HFF-Myc (cell line): ENCODE data around the gene EMC8.

ENCODE experiments used
- DNase-seq: peaks from one replicate; pipeline ENCODE4 v3.0.0-alpha.2; 2011; ENCODE audit warnings: low read depth; ENCODE audit errors: extremely low read depth
- H3K4me3 ChIP-seq: replicated peaks from 2 replicates; pipeline ENCODE4 v1.5.1; 2011; ENCODE audit warnings: low read depth, mild to moderate bottlenecking, control low read depth, low read length
- CTCF ChIP-seq: IDR thresholded peaks from 2 replicates; pipeline ENCODE4 v1.5.1; 2012; ENCODE audit warnings: mild to moderate bottlenecking, low read depth, low read length, control low read depth; ENCODE audit errors: missing control alignments

The EMC8 gene

DNA sequence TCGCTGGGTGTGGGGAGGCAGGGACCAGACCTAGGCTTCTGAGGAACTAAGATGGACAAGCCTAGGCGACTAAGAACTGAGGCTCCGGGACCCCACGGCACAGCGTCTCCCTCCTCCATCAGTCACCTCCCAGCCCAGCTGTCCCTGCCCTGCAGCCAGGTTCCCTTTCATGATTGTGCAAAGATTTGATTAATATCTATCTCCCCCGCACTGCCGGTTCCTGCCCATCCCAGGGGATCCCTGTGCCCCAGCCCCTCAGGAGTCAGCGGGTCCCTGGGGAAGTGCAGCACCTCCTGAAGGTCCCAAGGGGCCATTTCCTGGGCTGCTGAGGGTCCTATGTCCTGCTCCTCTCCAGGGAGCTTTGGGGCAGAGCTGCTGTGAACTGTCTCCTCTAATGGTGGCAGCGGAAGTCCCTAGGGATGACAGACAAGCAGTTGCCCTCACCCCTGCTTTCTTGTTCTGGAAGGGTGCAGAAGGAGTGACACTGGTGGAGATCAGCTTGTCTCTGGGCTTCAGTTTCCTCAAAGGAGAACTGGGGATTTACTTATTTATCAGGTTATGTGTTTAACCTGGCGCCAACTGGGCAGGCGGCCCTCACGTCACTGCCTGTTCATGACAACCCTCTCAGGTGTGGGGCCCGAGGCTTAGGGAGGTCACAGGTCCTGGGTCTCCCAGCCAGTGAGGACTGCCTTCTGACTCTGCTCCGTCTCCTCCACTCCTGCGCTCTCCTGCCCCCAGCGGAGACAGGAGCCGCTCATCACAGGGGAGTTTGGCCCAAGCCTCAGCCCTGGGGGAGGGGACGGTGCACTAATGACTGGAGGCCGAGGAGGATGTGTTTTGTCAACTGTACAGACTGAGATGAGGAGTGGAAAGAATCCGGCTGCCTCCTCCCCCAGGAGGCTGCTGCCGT is 46.6 kb downstream of the EMC8 start:
- no peak overlapping the region for H3K4me3 ChIP-seq
- no peak for TF ChIP-seq CTCF
- DNase-seq, result no peak

DNA sequence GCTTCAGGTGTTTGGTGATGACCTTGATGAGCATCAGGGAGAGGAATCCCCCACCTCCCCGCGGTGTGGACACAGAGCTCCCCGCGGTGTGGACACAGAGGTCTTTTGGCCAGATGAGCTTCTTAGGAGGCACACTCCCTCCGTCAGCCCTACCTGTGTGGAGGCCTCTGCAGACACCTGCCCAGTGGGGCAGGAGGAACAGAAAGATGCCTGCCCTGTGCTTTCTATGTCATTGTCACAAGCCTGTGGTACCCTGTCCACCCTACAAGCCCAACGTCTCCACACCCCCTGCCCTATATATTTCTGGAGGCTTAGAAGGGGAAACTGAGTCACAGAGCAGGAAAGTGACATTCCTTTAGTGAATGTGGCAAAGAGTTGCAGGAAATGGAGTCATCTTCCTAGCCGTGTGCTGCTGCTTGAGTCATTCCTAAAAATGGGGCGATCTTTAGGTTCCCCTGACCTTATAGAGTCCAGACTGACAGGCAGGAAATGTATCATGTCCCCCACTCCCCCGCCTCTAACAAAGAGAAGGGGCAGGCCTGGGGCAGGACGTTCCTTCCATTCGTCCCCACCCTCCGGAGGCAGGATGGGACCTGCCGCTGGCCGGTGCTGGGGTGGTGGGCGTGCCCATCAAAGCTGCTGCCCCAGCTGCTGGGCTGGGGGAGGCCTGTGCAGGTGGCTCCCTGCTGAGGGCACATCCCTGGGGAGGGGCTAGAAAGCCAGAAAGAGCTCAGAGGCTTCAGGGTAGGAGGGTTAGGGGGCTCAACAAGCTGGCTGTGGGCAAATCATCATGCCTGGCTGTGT is 47.4 kb downstream of the EMC8 start:
- no peak for DNase-seq
- no peak for TF ChIP-seq CTCF
- peak overlapping the region; percentile 28; the same call in 1 of the 2 replicates for H3K4me3 ChIP-seq

DNA sequence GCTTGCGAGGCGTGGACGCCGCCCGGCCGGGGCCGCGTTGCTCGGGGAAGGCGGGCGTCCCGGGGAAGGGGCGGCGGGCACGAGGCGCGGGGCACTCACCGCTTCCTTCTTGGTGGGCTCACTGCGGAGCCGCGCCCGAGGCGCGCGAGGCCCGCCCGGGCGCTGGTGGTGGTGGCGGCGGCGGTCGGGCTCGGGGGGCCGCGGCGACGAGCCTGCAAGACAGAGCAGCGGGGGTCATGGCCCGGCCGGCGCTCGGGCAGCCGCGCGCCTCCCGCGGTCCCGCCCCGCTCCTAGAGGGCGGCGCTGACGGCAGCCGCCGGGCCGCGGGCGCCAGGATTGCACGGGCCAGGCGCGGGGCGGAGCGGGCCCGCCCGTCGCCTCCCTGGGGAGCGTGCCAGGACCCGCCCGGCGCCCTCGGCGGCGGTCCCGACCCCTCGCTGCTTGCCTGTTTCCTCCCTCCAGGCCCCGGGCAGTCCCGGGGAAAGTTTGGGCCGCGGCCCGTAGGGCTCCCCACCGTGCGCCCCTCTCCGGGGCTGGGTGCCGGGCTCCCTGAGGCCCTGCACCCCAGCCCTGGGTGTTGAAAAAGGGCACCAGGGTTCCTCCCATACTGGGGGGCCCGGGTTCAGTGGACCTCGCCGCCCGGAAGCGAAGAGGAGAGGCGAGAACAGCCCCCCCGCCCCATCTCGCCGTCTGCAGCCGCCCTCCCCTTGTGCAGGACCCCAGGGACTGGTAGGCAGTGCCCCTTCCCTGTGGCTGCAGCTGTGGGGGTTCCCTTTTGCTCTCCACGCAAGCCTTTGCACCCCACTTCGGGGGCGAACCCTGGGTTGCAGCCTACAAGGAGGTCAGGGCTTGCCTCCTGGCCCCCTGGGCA is 48.3 kb downstream of the EMC8 start, which contains the start of gene C16orf74:
Gene C16orf74, minus strand, starts transcription at position 270 of the 871 bp plus-strand sequence. CDS start 15,879 bp downstream, outside the sequence.
- peak within 1 kb of the TSS; percentile 61 for H3K4me3 ChIP-seq
- TF ChIP-seq CTCF, result no peak
- DNase-seq, result no peak

DNA sequence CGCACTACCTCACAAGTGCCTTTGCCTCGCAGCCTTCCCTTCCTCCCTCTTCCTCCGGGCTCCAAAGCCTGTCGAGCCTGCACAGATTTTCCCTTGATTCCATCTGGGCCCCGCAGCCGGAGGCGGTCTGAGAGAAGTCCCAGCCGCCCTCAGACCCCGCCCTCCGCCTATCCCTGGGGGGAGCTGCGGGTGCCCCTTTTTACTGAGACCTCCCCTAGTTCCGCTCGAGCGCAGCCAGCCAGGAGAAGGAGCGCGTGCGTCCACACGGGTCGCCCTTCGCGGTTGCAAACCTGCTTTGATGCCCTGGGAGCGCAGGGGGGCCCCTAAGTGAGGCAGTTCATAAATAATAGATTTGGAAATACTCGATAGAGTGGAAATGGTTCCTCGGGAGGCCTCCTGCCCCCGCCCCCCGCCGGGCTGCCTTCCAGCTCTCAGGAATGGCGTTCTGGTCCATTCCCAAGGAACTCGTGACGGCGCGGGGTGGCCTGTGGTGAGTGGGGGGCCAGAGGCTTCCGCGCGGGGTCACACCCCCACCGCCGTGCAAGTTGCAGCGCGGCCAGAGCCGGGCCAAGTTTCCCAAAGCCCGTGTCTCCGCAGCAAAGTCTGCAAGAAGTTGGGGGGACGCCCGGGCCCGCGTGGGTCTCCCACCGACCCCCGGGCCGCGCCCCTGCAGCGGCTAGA is 49.1 kb downstream of the EMC8 start:
- DNase-seq, result no peak
- H3K4me3 ChIP-seq, result peak overlapping the region; percentile 61
- no peak for TF ChIP-seq CTCF

GRCh38 chr16:85749771-85750145 is 49.6 kb downstream of the EMC8 start:
- peak overlapping the region; percentile 61 for H3K4me3 ChIP-seq
- no peak for TF ChIP-seq CTCF
- DNase-seq, result no peak
